SU-DHL-6 (cell line): ENCODE results near the gene MUC12.

ENCODE experiments used
- H2AFZ ChIP-seq: fragments of 200-600 bp; sonication (generic); 2 replicates; pipeline ENCODE4 v1.6.1; 2014; ENCODE audit warnings: low read depth, mild to moderate bottlenecking, moderate library complexity, mixed read lengths, antibody characterized with exemption, low read length; ENCODE audit not compliant: severe bottlenecking
- H3F3A ChIP-seq: fragments of 200-600 bp; shearing (Covaris generic); 2 replicates; pipeline ENCODE4 v1.6.0; 2016; ENCODE audit warnings: antibody characterized with exemption, mild to moderate bottlenecking; ENCODE audit not compliant: insufficient read depth
- H3K27ac ChIP-seq: fragments of 200-600 bp; sonication (generic); 2 replicates; pipeline ENCODE4 v1.5.1; 2016; ENCODE audit warnings: low read depth, mild to moderate bottlenecking, low read length, moderate library complexity, mixed read lengths
- H3K27me3 ChIP-seq: fragments of 200-600 bp; sonication (generic), shearing (Covaris generic); 2 replicates; pipeline ENCODE4 v1.6.0; 2014; ENCODE audit warnings: mild to moderate bottlenecking, low read length
- H3K36me3 ChIP-seq: fragments of 200-600 bp; sonication (generic); 2 replicates; pipeline ENCODE4 v1.6.1; 2014; ENCODE audit warnings: mild to moderate bottlenecking, low read length, mixed read lengths
- H3K4me2 ChIP-seq: fragments of 300-600, 200-600 bp; shearing (Covaris generic), sonication (generic); 2 replicates; pipeline ENCODE4 v1.6.0; 2014; ENCODE audit warnings: low read length, low read depth, mild to moderate bottlenecking; ENCODE audit not compliant: poor library complexity, severe bottlenecking
- H3K4me3 ChIP-seq: fragments of 200-600 bp; sonication (generic); 2 replicates; pipeline ENCODE4 v1.5.1; 2014; ENCODE audit warnings: antibody characterized with exemption, low read length, mild to moderate bottlenecking, mixed read lengths; ENCODE audit not compliant: insufficient read depth, poor library complexity, severe bottlenecking
- H3K79me2 ChIP-seq: fragments of 200-600 bp; sonication (generic); 2 replicates; pipeline ENCODE4 v1.6.1; 2014; ENCODE audit warnings: mild to moderate bottlenecking, low read length, moderate library complexity; ENCODE audit not compliant: insufficient read depth
- H3K9ac ChIP-seq: fragments of 200-600 bp; sonication (generic); 2 replicates; pipeline ENCODE4 v1.7.0; 2014; ENCODE audit warnings: mild to moderate bottlenecking, low read length
- H3K9me2 ChIP-seq: fragments of 200-600 bp; sonication (generic); replicated peaks from 2 replicates; pipeline ENCODE4 v1.6.1; 2014; ENCODE audit warnings: low read length; ENCODE audit not compliant: insufficient read depth
- H3K9me3 ChIP-seq: fragments of 200-600 bp; sonication (generic); 2 replicates; pipeline ENCODE4 v1.6.1; 2014; ENCODE audit warnings: low read length, mixed read lengths; ENCODE audit not compliant: insufficient read depth
- H4K20me1 ChIP-seq: fragments of 200-600 bp; sonication (generic); 2 replicates; pipeline ENCODE4 v1.6.1; 2014; ENCODE audit warnings: low read depth, mild to moderate bottlenecking, antibody characterized with exemption, low read length, moderate library complexity, mixed read lengths
- EZH2phosphoT487 ChIP-seq: fragments of 200-600 bp; sonication (generic), shearing (Covaris generic); conservative IDR thresholded peaks from 2 replicates; pipeline ENCODE4 v1.6.1; 2018; ENCODE audit warnings: mild to moderate bottlenecking, antibody characterized with exemption, low read length, moderate library complexity, mixed read lengths
- TF ChIP-seq, protein P1 (sequence below): fragments of 200-600 bp; sonication (generic); IDR thresholded peaks from one replicate; pipeline ENCODE4 v1.5.1; 2017; ENCODE audit warnings: antibody characterized with exemption, mild to moderate bottlenecking, low read length, moderate library complexity; ENCODE audit not compliant: insufficient read depth, poor library complexity, severe bottlenecking

The MUC12 gene

GRCh38 chr7:100942045-100942774 lies 27.2 kb upstream of the MUC12 start:
- TF ChIP-seq, protein P1, sequence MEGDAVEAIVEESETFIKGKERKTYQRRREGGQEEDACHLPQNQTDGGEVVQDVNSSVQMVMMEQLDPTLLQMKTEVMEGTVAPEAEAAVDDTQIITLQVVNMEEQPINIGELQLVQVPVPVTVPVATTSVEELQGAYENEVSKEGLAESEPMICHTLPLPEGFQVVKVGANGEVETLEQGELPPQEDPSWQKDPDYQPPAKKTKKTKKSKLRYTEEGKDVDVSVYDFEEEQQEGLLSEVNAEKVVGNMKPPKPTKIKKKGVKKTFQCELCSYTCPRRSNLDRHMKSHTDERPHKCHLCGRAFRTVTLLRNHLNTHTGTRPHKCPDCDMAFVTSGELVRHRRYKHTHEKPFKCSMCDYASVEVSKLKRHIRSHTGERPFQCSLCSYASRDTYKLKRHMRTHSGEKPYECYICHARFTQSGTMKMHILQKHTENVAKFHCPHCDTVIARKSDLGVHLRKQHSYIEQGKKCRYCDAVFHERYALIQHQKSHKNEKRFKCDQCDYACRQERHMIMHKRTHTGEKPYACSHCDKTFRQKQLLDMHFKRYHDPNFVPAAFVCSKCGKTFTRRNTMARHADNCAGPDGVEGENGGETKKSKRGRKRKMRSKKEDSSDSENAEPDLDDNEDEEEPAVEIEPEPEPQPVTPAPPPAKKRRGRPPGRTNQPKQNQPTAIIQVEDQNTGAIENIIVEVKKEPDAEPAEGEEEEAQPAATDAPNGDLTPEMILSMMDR: no peak
- TF ChIP-seq EZH2phosphoT487: no peak
- Histone ChIP-seq H3K79me2 (no peaks in the 10 kb centered on the region), H3K36me3 (no peaks in the 10 kb centered on the region), H3K27me3 (no peaks in the 10 kb centered on the region; the same call in 1 of the 2 replicates), H3K9me3 (no peaks in the 10 kb centered on the region), H3K27ac (no peak overlapping the region), H4K20me1 (no peaks in the 10 kb centered on the region), H3K4me2 (no peak overlapping the region), H3K4me3 (no peak overlapping the region), H3K9ac (no peak overlapping the region), H3K9me2 (no peaks in the 10 kb centered on the region), H2AFZ (no peak overlapping the region), H3F3A (no peaks in the 10 kb centered on the region)

GRCh38 chr7:100943693-100944092 lies 25.7 kb upstream of the MUC12 start:
- H3K4me3 ChIP-seq: no peak overlapping the region
- no peaks in the 10 kb centered on the region for H3F3A ChIP-seq
- H3K9ac ChIP-seq: no peak overlapping the region
- H3K79me2 ChIP-seq: no peaks in the 10 kb centered on the region
- no peak overlapping the region for H3K27ac ChIP-seq
- H3K9me3 ChIP-seq: no peaks in the 10 kb centered on the region
- no peak overlapping the region for H2AFZ ChIP-seq
- H3K36me3 ChIP-seq: no peaks in the 10 kb centered on the region
- TF ChIP-seq, protein P1: no peak
- TF ChIP-seq EZH2phosphoT487: no peak
- no peaks in the 10 kb centered on the region; the same call in 1 of the 2 replicates for H3K27me3 ChIP-seq
- no peaks in the 10 kb centered on the region for H3K9me2 ChIP-seq
- H4K20me1 ChIP-seq: no peaks in the 10 kb centered on the region
- H3K4me2 ChIP-seq: no peak overlapping the region

GRCh38 chr7:100944138-100944537 lies 25.2 kb upstream of the MUC12 start:
- Histone ChIP-seq H3K9me2 (no peaks in the 10 kb centered on the region), H3K79me2 (no peaks in the 10 kb centered on the region), H3K9ac (no peak overlapping the region), H3K9me3 (no peaks in the 10 kb centered on the region), H2AFZ (no peak overlapping the region), H3K36me3 (no peaks in the 10 kb centered on the region), H4K20me1 (no peaks in the 10 kb centered on the region), H3K27ac (no peak overlapping the region), H3K4me3 (no peak overlapping the region), H3K4me2 (no peak overlapping the region), H3F3A (no peaks in the 10 kb centered on the region), H3K27me3 (no peaks in the 10 kb centered on the region; the same call in 1 of the 2 replicates)
- TF ChIP-seq, protein P1: no peak
- no peak for TF ChIP-seq EZH2phosphoT487
